T-helper 2 cell treated with Interferon-gamma antibody and Interleukin-4, amounts not matched to agents 100 ng/mL and 5 ng/mL, for 36 hours (primary cell): ENCODE data around the gene SPATA3. TPM values are rescaled to one million over a fixed set of nuclear protein-coding genes. Genes with fewer than 3 reads are reported as not detected.

Experiments used
- intact Hi-C: fragments of 100-400 bp; cut with micrococcal nuclease; formaldehyde crosslinking; loops from one replicate; pipeline ENCODE4 v1.15.1; 2023
- total RNA-seq: library from RNA; stranded (reverse); gene quantifications from 2 replicates; pipeline ENCODE4 v1.2.3, GENCODE V29; 2022

Gene SPATA3
- total RNA-seq = not detected in 2 replicates

- intact Hi-C loops = no loop called here
Measured at GRCh38 chr2:230995821-230996220, at the start of gene SPATA3. TSS of gene SPATA3 (plus strand) at chr2:230996121. CDS start at chr2:230996234, 113 bp downstream.

DNA sequence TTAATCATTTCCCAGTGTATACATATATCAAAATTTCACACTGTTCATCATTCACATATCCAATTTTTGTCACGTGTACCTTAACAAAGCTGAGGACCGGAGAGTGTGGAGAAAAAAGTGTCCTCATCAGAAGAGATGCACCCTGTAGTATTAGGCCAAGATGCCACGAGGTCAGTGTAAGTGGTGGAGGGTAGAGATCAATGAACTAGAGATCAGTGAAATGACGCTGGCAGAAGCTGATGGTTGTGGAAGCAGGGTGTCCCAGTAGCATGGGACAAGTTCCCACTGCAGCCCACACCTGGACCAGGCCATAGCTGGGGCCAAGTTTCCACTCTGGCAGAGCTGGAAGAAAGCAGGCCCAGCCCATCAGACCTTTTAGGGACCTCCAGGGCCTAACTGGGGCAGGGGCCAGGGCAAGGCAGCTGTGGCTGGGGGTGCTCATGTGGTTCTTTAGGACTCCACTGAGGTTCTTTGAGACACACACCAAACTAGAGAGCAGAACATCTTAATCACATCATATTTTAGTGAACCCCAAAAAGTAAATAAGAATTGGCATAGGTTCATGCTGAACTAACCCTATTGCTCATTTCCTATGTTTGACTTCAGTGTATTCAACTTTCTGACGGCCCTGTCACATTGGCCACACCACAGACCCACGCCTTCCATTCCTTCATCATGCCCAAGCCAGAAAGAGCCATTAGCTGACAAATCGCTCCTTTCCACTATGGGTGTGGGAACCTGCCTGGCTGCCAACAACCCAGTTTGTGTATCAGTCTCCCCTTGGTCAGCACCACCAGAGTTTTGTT lies 49.3 kb upstream of the SPATA3 start:
- intact Hi-C loops = no loop called here

DNA sequence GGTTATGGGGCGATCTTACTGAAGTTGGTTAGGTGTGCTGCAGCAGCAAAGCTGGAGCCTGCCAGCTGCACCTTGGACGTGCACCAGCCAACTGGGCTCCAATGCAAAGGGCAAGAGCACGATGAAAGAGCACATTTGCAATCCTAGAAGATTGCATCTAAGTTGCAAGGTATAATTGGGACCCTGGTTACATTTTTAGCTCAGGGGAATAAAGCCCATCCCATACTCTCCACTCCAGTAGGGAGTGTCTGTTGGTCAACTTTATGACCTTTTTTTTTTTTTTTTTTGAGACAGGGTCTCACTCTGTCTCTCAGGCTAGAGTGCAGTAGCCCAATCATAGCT lies 48.7 kb upstream of the SPATA3 start:
- intact Hi-C loops = no loop called here

DNA sequence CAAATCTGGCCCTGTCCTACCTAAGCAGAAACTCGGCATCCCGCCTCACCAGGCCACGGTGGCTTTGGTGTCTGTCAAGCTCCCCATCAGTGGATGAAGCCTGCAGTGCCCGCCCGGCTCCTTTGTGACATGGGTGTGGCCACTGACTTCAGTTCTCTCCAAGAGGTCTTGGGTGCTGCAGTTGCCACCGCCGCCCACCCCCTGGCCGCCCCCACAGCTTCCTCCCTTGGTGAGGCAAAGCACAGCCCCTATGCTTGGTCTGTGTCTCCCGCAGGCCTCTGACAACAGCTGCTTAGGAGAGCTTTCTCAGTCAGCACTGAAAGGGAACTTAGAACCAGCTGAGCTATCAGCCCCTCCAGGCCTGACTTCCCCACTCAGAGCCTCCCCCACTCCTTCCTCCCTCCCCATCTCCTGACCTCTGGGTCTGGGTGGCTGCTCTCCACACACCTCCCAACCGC lies 48.0 kb upstream of the SPATA3 start:
- intact Hi-C loops = no loop called here

- intact Hi-C loops = no loop called here
Measured at GRCh38 chr2:230949966-230950873, 45.7 kb upstream of the SPATA3 start.

DNA sequence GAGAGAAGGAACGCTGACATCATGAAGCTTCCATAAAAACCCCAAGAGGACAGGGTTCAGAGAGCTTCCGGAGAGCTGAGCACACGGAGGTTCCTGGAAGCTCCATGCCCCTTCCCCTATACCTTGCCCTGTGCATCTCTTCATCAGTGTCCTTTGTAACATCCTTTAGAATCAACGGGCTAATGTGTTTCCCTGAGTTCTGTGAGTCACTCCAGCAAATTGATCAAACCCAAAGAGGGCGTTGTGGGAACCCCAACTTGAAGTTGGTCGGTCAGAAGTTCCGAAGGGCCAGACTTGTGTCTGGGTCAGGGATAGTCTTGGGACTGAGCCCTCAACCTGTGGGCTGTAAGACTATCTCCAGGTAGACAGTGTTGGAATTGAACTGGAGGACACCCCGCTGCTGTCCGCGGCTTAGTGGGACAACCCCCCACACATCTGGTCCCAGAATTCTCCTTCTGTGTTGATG lies 45.0 kb upstream of the SPATA3 start:
- intact Hi-C loops = no loop called here

GRCh38 chr2:230951396-230951795 lies 44.5 kb upstream of the SPATA3 start:
- intact Hi-C loops = no loop called here

DNA sequence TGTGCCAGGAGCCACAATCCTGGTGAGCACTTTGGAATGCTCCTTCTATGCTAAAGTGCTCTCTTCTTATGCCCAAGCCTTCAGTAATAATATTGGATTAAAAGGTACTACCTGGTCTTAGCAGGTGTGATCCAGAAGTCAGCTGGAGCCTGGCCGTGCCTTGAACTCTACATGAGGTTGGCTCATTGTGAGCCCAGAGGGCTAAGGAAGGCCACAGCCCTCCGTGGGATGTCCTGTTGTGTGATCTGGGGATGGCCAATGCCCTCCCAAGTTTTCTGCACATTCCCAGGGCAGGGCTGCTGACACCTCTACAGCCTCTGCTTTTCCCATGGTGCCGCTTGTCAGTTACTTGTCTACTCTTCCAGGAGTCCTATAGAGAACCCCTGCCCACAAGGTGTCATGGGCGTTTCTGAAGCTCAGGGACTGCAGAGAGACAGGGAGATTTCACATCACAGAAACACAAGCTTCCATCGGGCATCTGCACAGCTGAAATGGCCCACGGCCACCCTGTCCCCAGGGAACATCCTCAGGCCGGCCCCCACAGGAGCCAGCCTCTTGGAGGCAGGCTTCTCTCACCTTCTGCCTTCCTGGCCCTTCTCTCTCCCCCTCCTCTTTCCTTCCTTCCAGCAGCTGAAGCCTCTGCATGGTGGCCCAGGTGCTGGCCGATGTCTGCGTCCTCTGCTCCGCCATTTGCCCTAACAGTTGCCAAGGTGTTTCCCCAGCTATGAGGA lies 43.5 kb upstream of the SPATA3 start:
- intact Hi-C loops = no loop called here

DNA sequence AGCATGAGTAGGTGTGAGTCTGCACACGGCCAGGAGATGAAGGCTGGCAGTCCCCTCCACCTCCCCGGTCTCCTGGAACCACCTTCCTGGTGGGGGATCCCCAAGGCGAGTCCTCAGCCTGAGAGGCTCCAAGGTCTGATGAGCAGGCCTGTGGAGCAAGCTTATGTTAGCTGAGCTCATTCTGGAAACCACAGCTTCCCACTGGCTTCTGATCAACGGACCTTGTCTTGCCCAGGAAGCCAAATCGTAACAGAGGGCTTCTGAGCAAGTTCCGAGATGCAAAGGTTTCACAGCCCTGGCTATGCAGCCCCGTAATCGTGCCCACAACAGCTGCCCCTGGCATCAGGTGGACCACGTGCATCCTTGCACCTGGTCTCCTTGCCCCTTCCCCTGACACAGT lies 42.1 kb upstream of the SPATA3 start:
- intact Hi-C loops = no loop called here

- intact Hi-C loops = no loop called here
Measured at GRCh38 chr2:230954746-230955145, 41.2 kb upstream of the SPATA3 start.

DNA sequence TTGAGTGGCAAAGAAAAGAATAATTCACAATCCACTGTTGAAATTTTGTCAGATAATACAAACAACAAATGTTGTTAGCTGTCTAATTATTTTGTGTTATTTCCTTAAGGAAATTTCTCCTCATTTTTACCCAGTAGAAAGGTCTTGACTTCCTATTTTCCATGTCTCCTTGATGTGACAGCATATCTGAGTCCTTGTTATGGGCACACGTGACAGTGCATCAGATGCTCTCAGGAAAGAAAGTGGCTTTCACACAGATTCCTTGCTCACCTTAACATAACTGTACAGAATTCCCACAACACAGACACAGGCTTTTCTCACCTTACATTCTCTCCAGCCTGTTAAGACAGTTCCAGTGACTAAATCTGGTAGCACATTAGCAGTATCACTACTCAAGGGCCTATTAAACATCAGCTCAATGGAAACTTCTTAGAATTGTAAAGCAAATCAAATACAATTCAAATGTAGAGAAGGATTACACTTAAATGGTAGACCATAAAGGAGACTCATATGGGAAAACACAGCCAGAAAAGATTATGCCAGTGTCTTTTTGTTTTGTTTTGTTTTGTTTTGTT lies 40.7 kb upstream of the SPATA3 start:
- intact Hi-C loops = no loop called here

DNA sequence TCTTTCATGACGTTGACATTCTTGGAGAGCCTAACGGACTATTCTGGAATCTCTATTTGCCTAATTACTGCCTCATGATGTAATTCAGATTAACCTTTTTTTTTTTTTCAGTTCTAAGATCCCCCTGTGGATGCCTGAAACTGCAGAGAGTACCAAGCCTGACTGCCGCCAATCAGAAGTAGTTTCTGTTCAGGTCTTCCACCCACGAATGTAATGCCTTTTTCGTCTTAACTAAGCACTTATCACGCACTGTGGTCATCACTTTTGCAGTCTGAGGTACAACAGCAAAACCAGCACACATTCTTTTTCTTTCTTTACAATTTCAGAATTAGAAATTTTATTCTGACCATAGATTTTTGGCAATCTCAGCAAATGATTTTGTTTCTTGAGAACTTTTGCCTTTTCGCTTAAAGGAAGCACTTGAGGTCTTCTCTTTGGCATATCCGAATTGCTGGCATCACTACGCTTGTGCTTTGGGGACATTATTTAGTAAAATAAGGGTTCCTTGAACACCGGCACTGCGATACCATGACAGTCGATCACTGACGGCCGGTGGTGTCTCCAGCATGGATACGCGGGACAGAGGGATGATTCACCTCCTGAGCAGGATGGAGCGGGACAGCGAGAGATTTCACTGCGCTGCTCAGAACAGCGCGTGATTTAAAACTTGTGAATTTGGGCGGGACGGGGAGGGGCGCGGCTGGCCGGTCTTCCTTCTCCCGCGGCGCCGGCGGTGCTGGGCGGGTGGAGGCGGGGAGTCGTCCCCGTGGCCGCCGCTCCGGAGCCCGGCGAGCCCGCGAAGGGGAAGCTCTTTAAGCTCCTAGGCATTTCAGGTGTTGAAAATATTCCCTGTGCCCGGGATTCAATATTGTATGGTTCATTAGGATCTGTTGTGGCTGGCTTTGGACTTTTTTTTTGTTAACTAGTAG lies 38.8 kb upstream of the SPATA3 start:
- intact Hi-C loops = loop anchor here (1.0 kb wide), 1 partner anchor 27 kb away; no protein-coding TSS in a partner anchor

DNA sequence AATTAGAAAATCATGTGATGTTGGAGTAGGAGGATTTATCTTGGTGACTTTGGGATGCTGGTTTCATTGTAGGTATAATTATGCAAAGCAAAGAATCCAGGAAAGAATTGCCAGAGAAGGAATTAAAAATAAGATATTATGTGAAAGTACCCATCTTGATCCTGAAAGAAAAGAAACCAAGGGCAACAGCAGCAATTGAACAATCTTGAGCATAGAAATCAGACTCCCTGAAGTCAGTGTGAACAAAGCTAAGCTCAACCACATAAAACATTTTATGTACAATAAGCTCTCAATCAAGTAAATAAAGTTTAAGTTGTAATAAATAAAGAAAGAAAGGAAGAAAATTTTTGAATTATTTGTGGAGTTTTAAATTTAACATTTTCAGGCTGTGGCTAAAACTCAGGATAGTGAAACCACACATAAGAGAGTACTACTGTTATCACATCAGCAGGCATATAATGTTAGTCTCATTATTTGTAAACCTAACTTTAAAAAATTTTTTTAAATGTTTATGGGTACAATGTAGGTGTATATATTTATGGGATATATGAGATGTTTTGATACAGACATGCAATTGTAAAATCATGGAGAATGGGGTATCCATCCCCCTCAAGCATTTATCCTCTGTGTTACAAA lies 38.0 kb upstream of the SPATA3 start:
- intact Hi-C loops = loop anchor here (1.0 kb wide), 1 partner anchor 26 kb away; no protein-coding TSS in a partner anchor

DNA sequence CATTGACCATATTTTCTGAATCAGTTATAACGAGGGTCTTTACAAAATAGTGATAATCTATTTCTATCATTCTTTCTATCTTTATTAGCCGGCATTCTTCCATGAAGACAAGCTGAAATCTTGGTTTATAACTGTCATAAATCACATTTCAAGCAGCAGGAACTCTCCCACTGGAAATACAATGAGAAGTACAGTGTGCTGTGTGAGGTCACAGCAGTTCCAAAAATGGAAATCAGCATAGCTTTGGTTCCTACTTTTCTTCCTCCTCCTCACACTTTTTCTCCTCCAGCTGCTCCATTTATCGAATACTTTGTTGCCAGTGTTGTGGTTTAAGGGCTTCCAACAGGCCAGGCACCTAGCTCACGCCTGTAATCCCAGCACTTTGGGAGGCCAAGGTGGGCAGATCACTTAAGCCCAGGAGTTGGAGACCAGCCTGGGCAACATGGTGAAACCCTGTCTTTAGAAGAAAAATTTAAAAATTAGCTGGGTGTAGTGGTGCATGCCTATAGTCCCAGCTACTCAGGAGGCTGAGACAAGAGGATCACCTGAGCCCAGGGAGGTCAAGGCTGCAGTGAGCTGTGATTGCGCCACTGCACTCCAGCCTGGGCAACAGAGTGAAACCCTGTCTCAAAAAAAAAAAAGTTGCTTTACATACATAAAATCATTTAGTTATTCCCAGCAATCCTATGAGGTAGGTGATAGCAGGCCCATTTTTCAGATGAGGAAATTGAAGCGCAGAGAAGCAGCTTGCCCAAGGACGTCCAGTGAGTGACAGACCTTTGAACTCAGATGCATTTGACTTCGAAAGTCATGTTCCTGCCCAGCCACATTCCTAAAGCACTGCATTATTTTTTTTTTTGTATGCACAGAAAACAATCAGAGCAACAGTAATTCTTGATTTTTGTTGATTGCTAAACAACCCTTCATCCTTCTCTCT lies 36.8 kb upstream of the SPATA3 start:
- intact Hi-C loops = no loop called here

DNA sequence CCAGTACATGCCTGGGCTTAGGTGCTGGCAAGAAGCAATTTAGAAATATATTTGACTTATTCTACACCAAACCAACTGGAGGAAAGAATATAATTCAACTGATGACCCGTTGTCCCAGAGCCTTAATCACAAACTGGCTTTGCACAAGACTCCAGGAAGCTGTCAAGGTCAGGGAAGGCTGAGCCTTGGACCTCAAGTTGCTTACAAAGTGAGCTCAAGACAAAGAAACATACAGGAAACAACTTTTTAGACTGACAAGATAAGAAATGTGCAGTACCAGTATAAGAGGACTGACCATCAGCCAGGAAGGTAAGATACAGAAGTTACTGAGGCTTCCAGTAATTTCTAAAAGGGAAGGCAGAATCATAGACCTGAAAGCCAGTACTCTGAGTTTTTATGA lies 35.9 kb upstream of the SPATA3 start:
- intact Hi-C loops = no loop called here

- intact Hi-C loops = no loop called here
Measured at GRCh38 chr2:230961091-230961491, 34.8 kb upstream of the SPATA3 start.

DNA sequence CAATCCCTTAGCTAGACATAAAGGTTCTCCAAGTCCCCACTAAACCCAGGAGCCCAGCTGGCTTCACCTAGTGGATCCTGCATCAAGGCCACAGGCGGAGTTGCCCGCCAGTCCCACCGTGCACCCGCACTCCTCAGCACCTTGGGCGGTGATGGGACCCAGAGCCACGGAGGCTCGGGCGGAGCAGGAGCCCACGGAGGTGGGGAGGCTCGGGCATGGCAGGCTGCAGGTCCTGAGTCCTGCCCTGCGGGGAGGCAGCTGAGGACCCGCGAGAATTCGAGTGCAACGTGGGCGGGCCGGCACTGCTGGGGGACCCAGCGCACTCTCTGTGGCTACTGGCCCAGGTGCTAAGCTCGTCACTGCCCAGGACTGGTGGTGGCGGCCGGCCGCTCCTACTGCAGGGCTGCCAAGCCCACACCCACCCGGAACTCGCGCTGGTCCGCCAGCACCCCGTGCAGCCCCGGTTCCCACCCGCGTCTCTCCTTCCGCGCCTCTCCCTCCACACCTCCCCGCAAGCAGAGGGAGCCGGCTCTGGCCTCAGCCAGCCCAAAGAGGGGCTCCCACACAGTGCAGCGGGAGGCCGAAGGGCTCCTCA lies 31.7 kb upstream of the SPATA3 start:
- intact Hi-C loops = no loop called here

- intact Hi-C loops = no loop called here
Measured at GRCh38 chr2:230967113-230967512, 28.8 kb upstream of the SPATA3 start.
